Hepatocyte (in vitro differentiated cells): ENCODE results near the gene ADAMTS15.

Experiments used
- CTCF ChIP-seq: fragments of 200-600 bp; sonication (generic); IDR thresholded peaks from 2 replicates; pipeline ENCODE4 v1.5.1; 2016; ENCODE audit warnings: antibody characterized with exemption, mild to moderate bottlenecking; ENCODE audit not compliant: poor library complexity
- EZH2 ChIP-seq: fragments of 200-600 bp; sonication (generic); IDR thresholded peaks from 2 replicates; pipeline ENCODE4 v1.6.1; 2016; ENCODE audit warnings: antibody characterized with exemption, mild to moderate bottlenecking, borderline replicate concordance

GRCh38 chr11:130403967-130404366 is 44.5 kb upstream of the ADAMTS15 start:
- no peak for TF ChIP-seq CTCF
- no peak for TF ChIP-seq EZH2
